Activated naive CD4-positive, alpha-beta T cell treated with anti-CD3 and anti-CD28 coated beads, Interleukin-2, amount 50 U/mL, for 24 hours (primary cell): ENCODE measurements around the gene ERC1.
"Not testable (repeated sequence)": the region's sequence is repeated elsewhere in the genome, so short reads cannot be mapped to it uniquely, and the experiment has no call there.

ENCODE experiments used
- H3K27ac Mint-ChIP-seq: one replicate; pipeline ENCODE4 v1.8.0; 2021; ENCODE audit warnings: mild to moderate bottlenecking, mixed read lengths
- H3K27me3 Mint-ChIP-seq: one replicate; pipeline ENCODE4 v1.8.0; 2021; ENCODE audit warnings: mixed read lengths
- H3K36me3 Mint-ChIP-seq: one replicate; pipeline ENCODE4 v1.8.0; 2021; ENCODE audit warnings: mixed read lengths
- H3K4me1 Mint-ChIP-seq: one replicate; pipeline ENCODE4 v1.8.0; 2021; ENCODE audit warnings: mixed read lengths
- H3K4me3 Mint-ChIP-seq: one replicate; pipeline ENCODE4 v1.8.0; 2021; ENCODE audit warnings: mild to moderate bottlenecking, mixed read lengths
- H3K9me3 Mint-ChIP-seq: one replicate; pipeline ENCODE4 v1.8.0; 2021; ENCODE audit warnings: mixed read lengths

The ERC1 gene

GRCh38 chr12:1291601-1292332 is 300.7 kb downstream of the ERC1 start:
- H3K4me1 Mint-ChIP-seq: no peaks in the 10 kb centered on the region
- H3K36me3 Mint-ChIP-seq: peaks cover 29% of the 10 kb centered on the region
- no peaks in the 10 kb centered on the region for H3K27me3 Mint-ChIP-seq
- no peak overlapping the region for H3K27ac Mint-ChIP-seq
- H3K9me3 Mint-ChIP-seq: no peaks in the 10 kb centered on the region
- no peak overlapping the region for H3K4me3 Mint-ChIP-seq

GRCh38 chr12:1293901-1294300 is 302.9 kb downstream of the ERC1 start:
- no peak overlapping the region for H3K27ac Mint-ChIP-seq
- no peaks in the 10 kb centered on the region for H3K27me3 Mint-ChIP-seq
- no peaks in the 10 kb centered on the region for H3K4me1 Mint-ChIP-seq
- H3K4me3 Mint-ChIP-seq: no peak overlapping the region
- H3K36me3 Mint-ChIP-seq: peaks cover 40% of the 10 kb centered on the region
- H3K9me3 Mint-ChIP-seq: peaks cover 4% of the 10 kb centered on the region

GRCh38 chr12:1297206-1297605 is 306.2 kb downstream of the ERC1 start:
- no peaks in the 10 kb centered on the region for H3K4me1 Mint-ChIP-seq
- H3K27me3 Mint-ChIP-seq: no peaks in the 10 kb centered on the region
- H3K36me3 Mint-ChIP-seq: peaks cover 35% of the 10 kb centered on the region
- peaks cover 9% of the 10 kb centered on the region for H3K9me3 Mint-ChIP-seq
- no peak overlapping the region for H3K27ac Mint-ChIP-seq
- no peak overlapping the region for H3K4me3 Mint-ChIP-seq

- H3K4me3 Mint-ChIP-seq: no peak overlapping the region
- H3K27me3 Mint-ChIP-seq: no peaks in the 10 kb centered on the region
- H3K36me3 Mint-ChIP-seq: peaks cover 35% of the 10 kb centered on the region
- no peak overlapping the region for H3K27ac Mint-ChIP-seq
- peaks cover 9% of the 10 kb centered on the region for H3K9me3 Mint-ChIP-seq
- H3K4me1 Mint-ChIP-seq: no peaks in the 10 kb centered on the region
Observed at GRCh38 chr12:1297639-1298175, 306.7 kb downstream of the ERC1 start.

DNA sequence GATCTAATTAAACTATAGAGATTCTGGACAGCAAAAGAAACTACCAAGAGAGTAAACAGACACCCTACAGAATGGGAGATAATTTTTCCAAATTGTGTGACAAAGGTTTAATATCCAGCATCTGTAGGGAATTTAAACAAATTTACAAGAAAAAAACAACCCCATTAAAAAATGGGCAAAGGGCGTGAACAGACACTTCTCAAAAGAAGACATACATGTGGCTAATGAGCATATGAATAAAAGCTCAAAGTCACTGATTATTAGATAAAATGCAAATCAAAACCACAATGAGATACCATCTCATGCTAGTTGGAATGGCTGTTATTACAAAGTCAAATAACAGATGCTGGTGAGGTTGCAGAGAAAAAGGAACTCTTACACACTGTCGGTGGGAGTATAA is 309.4 kb downstream of the ERC1 start:
- Mint-ChIP-seq H3K4me1 (no peaks in the 10 kb centered on the region), H3K27ac (no peak overlapping the region), H3K27me3 (no peaks in the 10 kb centered on the region), H3K36me3 (peaks cover 31% of the 10 kb centered on the region), H3K9me3 (peaks cover 9% of the 10 kb centered on the region), H3K4me3 (no peak overlapping the region)

DNA sequence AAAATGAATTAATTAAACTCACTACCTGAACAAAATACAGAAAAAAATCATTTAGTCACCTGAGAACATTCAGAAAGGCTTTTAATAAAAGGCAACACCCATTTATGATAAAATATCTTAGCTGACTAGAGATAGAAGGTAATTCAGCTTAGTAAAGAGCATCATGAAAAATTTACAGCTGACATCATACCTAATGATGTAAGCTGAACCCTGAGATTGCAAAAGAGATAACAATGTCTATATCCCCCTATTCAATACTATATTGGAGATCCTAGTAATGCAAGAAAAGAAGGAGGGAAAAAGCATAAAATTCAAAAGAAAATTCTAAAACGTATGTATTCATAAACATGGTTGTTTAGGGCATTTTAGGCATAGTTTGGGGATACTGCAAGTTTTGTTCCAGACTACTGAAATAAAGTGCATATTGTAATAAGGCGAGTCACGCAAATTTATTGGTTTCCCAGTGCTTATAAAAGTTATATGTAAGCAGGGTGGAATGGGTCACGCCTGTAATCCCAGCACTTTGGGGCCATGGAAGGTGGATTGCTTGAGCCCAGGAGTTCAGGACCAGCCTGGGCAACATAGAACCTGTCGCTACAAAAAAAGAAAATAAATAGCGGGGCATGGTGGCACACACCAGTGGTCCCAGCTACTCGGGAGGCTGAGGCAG is 311.3 kb downstream of the ERC1 start:
- H3K4me3 Mint-ChIP-seq: no peak overlapping the region
- H3K36me3 Mint-ChIP-seq: peaks cover 26% of the 10 kb centered on the region
- H3K9me3 Mint-ChIP-seq: peaks cover 9% of the 10 kb centered on the region
- H3K27ac Mint-ChIP-seq: no peak overlapping the region
- no peaks in the 10 kb centered on the region for H3K27me3 Mint-ChIP-seq
- no peaks in the 10 kb centered on the region for H3K4me1 Mint-ChIP-seq

- Mint-ChIP-seq H3K27ac (no peak overlapping the region), H3K27me3 (no peaks in the 10 kb centered on the region), H3K36me3 (peaks cover 14% of the 10 kb centered on the region), H3K9me3 (no peaks in the 10 kb centered on the region), H3K4me3 (no peak overlapping the region), H3K4me1 (no peaks in the 10 kb centered on the region)
Observed at GRCh38 chr12:1305063-1305434, 314.0 kb downstream of the ERC1 start.

- Mint-ChIP-seq H3K27ac (no peak overlapping the region), H3K4me1 (no peaks in the 10 kb centered on the region), H3K9me3 (no peaks in the 10 kb centered on the region), H3K36me3 (peaks cover 14% of the 10 kb centered on the region), H3K4me3 (no peak overlapping the region), H3K27me3 (no peaks in the 10 kb centered on the region)
Observed at GRCh38 chr12:1305791-1306500, 314.9 kb downstream of the ERC1 start.

DNA sequence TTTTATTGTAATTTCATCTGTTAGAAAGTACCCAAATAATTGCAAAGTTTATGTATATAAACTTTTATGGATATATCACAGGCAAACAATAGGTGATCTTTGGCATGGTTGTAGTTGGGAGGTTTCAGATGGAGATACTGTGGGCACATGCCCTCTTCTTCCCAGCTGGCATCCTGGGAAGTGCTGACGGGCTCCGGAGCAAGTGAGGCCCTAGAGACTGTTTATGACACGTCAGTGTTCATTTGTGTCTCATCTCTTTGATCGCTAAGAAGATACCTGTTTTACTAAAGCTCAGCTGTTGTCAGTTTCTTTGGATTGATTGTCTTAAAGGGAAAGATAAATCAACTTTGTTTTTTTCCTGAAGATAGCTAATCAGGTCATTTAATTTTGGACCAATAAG is 315.8 kb downstream of the ERC1 start:
- Mint-ChIP-seq H3K27me3 (no peaks in the 10 kb centered on the region), H3K4me1 (no peaks in the 10 kb centered on the region), H3K4me3 (no peak overlapping the region), H3K9me3 (no peaks in the 10 kb centered on the region), H3K36me3 (peaks cover 18% of the 10 kb centered on the region), H3K27ac (no peak overlapping the region)

DNA sequence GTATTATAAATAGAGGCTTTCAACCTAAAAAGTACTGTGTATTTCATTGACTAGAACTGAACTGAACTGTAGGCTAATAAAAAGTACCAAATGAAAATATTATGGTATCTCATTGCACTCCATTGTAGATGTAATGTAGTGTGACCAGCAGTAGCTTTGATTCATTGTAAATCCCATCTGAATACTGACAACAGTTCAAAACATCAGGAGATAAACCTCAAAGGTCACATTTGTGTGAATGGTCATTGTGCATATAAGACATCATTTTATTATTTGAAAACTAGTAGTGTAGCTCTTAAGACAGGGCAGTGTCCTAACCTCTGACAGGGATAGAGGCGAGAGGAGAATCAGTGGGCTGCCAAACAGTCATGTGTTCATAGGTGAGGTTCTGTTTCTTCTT is 316.8 kb downstream of the ERC1 start:
- no peaks in the 10 kb centered on the region for H3K4me1 Mint-ChIP-seq
- H3K4me3 Mint-ChIP-seq: no peak overlapping the region
- H3K27ac Mint-ChIP-seq: no peak overlapping the region

DNA sequence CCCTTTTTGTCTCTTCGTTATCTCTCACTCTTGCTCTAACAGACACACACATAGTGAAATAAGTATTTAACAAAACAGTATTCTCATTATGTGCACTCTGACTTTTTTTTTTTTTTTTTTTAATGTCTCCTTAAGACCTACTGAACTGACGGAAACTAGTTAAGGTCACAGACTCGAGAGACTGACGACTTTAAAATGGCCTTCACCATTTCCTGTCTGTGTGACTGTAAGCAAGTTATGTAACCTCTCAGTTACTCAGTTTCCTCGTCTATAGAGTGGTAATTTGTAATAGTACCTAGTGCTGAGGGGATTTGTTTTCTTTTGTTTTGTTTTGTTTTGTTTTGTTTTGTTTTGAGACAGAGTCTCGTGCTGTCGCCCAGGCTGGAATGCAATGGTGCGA is 318.6 kb downstream of the ERC1 start:
- H3K27ac Mint-ChIP-seq: no peak overlapping the region
- H3K36me3 Mint-ChIP-seq: peaks cover 30% of the 10 kb centered on the region
- H3K9me3 Mint-ChIP-seq: peaks cover 6% of the 10 kb centered on the region
- no peak overlapping the region for H3K4me3 Mint-ChIP-seq
- H3K4me1 Mint-ChIP-seq: no peaks in the 10 kb centered on the region
- no peaks in the 10 kb centered on the region for H3K27me3 Mint-ChIP-seq

More for the DNA sequence above, 316.8 kb downstream of the ERC1 start:
- H3K36me3 Mint-ChIP-seq: peaks cover 25% of the 10 kb centered on the region
- peaks cover 4% of the 10 kb centered on the region for H3K9me3 Mint-ChIP-seq
- H3K27me3 Mint-ChIP-seq: no peaks in the 10 kb centered on the region

DNA sequence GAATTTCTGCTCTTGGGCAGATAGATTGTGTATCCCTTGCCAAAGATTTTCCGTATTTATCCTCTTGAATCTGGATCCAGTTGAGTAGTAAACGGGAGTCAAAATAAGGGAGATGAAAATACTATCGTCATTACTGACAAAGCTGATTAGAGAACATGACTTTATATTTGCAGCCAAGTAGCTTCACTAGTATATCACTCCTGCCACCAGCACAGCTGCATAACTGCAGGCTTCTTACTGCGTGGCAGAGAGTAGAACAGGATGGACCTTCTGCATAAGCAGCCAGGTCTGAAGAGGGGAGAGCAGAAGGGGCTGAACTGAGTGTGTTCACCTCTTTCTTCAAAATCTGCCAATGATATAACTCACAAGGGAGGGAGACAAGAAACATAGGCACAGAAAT is 319.6 kb downstream of the ERC1 start:
- Mint-ChIP-seq H3K4me1 (no peaks in the 10 kb centered on the region), H3K27ac (no peak overlapping the region), H3K9me3 (peaks cover 6% of the 10 kb centered on the region), H3K36me3 (peaks cover 35% of the 10 kb centered on the region), H3K27me3 (no peaks in the 10 kb centered on the region), H3K4me3 (no peak overlapping the region)

- Mint-ChIP-seq H3K4me1 (no peaks in the 10 kb centered on the region), H3K9me3 (peaks cover 6% of the 10 kb centered on the region), H3K36me3 (peaks cover 35% of the 10 kb centered on the region), H3K4me3 (no peak overlapping the region), H3K27me3 (no peaks in the 10 kb centered on the region), H3K27ac (no peak overlapping the region)
Observed at GRCh38 chr12:1311145-1311544, 320.1 kb downstream of the ERC1 start.

DNA sequence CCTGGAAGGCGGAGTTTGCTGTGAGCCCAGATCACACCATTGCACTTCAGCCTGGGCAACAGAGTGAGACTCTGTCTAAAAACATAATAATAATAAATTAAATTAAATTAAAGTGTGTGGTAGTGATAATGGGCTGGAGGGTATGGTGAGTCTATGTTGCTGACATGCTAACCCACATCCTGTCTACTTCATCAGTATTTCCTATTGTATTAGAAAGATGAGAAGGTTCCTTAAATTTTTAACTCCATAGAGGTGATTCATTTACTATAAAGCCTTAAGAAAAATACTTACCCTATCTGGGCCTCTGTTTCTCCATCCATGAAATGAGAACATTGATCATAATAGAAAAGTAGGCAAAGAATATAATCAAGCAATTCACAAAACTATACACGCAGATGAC is 322.9 kb downstream of the ERC1 start:
- Mint-ChIP-seq H3K9me3 (peaks cover 6% of the 10 kb centered on the region), H3K4me1 (no peaks in the 10 kb centered on the region), H3K27ac (no peak overlapping the region), H3K36me3 (peaks cover 35% of the 10 kb centered on the region), H3K4me3 (no peak overlapping the region), H3K27me3 (no peaks in the 10 kb centered on the region)

DNA sequence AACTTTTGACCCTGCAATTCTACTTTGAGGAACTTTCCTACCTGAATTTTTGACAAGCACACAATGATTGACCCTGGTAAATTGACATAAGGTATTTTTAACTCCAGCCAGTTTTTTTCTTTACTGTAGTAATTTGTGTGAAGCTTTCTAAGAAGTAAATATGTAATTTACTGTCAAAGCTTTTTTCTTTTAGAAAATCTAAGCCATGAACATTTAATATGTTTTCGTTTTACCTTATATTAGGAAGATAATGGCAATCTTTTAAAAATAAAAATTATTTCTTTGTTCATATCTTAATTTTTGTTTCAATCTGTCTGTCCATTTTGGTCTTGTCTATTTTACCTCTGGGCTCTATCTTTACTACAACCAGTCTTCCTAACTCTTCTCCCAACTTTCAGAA is 323.5 kb downstream of the ERC1 start:
- H3K4me3 Mint-ChIP-seq: no peak overlapping the region
- no peak overlapping the region for H3K27ac Mint-ChIP-seq
- peaks cover 34% of the 10 kb centered on the region for H3K36me3 Mint-ChIP-seq
- peaks cover 6% of the 10 kb centered on the region for H3K9me3 Mint-ChIP-seq
- H3K4me1 Mint-ChIP-seq: no peaks in the 10 kb centered on the region
- H3K27me3 Mint-ChIP-seq: no peaks in the 10 kb centered on the region

DNA sequence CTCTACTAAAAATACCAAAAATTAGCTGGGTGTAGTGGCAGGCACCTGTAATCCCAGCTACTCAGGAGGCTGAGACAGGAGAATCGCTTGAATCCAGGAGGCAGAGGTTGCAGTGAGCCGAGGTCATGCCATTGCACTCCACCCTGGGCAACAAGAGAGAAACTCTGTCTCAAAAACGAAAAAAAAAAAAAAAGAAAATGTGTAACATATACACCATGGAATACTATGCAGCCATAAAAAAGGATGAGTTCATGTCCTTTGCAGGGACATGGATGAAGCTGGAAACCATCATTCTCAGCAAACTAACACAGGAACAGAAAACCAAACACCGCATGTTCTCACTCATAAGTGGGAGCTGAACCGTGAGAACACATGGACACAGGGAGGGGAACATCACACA is 326.0 kb downstream of the ERC1 start:
- H3K36me3 Mint-ChIP-seq: peaks cover 24% of the 10 kb centered on the region
- not testable (repeated sequence) for H3K27me3 Mint-ChIP-seq, H3K9me3 Mint-ChIP-seq, H3K4me1 Mint-ChIP-seq, H3K4me3 Mint-ChIP-seq, H3K27ac Mint-ChIP-seq
